HG02943 (cell line): ENCODE measurements around the gene OR2G6.
"Not testable (repeated sequence)": the region's sequence is repeated elsewhere in the genome, so short reads cannot be mapped to it uniquely, and the experiment has no call there.

Experiments
- ATAC-seq: cut with Tn5 transposase; IDR thresholded peaks from one replicate; pipeline ENCODE4 v1.9.1; 2021; ENCODE audit warnings: mild to moderate bottlenecking, low read depth, moderate library complexity; ENCODE audit not compliant: unreplicated experiment

The OR2G6 gene

GRCh38 chr1:248507773-248508172 is at the start of gene OR2G6:
OR2G6 (plus strand) TSS chr1:248508073; CDS start chr1:248521647, 13,574 bp downstream.
- ATAC-seq, result not testable (repeated sequence)

- not testable (repeated sequence) for ATAC-seq
Measured at GRCh38 chr1:248459117-248459516, 48.8 kb upstream of the OR2G6 start.

DNA sequence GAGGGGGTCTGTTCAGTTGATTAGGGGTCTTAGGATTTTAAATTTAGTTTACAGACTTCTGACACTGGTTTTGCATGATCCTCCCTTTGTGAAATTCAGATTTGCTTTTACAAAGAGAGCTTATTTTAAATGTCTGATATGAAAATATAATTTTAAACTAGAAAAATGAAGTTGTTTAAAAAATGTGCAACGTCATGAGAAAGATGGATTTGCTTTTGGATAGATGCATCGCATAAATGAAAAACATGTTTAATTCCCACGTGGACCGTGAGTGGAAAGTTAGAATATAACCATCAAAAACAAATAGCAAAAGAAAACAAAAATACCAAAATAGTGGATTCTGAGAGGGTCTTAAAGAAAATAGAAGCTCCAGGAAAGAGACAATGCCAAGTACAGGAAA is 36.7 kb upstream of the OR2G6 start:
- no peak for ATAC-seq

GRCh38 chr1:248472111-248472510 is 35.8 kb upstream of the OR2G6 start:
- not testable (repeated sequence) for ATAC-seq

DNA sequence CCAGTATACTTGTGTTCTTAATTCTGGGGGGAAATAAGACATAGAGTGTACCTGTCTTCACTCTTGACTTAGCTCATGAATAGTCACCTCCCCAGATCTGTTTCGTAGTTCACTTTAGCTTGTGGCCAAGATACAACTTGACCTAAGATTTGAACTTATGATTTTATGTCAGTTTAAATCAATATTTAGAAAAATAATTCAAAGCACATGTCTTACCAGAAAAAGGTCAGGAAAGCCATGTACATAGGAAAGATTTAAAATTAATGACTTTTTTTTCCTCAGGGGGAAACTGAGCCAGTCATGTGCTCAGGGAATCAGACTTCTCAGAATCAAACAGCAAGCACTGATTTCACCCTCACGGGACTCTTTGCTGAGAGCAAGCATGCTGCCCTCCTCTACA is 34.8 kb upstream of the OR2G6 start, which contains the start of gene OR2T3:
Gene OR2T3, plus strand, starts transcription at position 301 of the 400 bp plus-strand sequence. Its CDS starts 0 bp downstream, at position 301.
- not testable (repeated sequence) for ATAC-seq

- not testable (repeated sequence) for ATAC-seq
Measured at GRCh38 chr1:248475660-248476059, 32.2 kb upstream of the OR2G6 start.

- ATAC-seq, result peak; percentile 98
Measured at GRCh38 chr1:248481686-248482579, 25.9 kb upstream of the OR2G6 start.

GRCh38 chr1:248488289-248488688 is 19.6 kb upstream of the OR2G6 start, which contains the start of gene OR2T5:
OR2T5 (plus strand) TSS chr1:248488589; CDS start chr1:248488589, 0 bp downstream.
- ATAC-seq, result not testable (repeated sequence)

- not testable (repeated sequence) for ATAC-seq
Measured at GRCh38 chr1:248496661-248497060, 11.2 kb upstream of the OR2G6 start.

DNA sequence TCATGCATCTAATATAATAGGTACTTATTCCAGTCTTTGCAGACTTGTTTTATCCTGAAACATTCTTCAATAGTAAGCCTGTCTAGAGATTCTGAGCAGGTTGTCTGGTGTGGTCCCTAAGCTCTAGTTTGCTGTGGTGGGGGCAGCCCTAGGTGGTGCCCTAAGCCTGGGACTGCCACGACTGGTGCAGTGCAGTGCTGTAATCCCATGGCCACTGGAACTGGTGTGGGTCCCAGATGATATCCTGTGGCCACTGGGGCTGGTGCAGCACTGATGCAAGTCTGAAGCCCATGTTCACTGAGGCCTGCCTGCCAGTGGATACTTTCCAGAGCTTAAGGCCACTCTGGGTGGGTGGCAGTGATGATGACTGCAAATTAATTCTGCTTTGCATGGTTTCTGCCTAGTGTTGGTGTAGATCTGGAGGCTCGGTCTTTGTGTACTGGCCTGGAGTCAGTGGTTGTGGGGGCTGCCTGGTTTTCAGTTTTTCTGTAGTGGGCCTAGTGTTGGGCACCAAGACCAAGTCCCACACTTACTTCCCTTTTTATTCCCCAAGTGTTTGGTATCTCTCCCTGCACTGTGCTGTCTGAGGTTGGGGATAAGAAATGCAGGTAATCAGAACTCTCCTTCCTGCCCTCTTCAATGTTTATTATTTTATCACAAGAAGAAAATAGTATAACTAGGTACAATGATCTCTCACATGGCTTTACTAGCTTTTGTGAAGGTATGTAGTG is 7.4 kb upstream of the OR2G6 start:
- not testable (repeated sequence) for ATAC-seq

- not testable (repeated sequence) for ATAC-seq
Measured at GRCh38 chr1:248510217-248510616, 2.3 kb downstream of the OR2G6 start.

DNA sequence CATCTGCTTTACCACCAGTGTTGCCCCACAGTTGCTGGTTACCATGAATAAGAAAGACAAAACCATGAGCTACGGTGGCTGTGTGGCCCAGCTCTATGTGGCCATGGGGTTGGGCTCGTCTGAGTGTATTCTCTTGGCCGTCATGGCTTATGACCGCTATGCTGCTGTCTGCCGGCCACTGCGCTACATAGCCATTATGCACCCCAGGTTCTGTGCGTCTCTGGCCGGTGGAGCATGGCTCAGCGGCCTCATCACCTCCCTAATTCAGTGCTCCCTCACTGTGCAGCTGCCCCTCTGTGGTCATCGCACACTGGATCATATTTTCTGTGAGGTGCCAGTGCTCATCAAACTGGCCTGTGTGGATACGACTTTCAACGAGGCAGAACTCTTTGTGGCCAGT is 14.0 kb downstream of the OR2G6 start:
- no peak for ATAC-seq

DNA sequence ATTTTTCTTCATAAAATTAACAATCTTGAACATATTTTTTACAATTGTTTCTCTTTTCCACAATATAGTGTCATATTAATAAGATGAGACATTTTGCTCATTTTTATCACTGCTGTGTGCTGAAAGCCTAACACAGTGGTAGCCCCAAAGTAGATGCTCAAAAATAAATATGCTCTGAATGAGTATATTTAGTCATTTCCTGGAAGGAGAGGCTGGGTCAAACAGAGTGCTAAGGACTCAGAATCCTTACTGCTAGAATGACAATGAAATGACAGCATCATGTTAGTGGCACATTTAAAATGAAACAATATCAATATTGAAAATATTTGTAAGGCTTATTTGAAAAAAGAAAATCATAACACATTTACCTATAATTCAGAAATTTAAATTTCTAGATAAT is 29.6 kb downstream of the OR2G6 start:
- ATAC-seq, result not testable (repeated sequence)

GRCh38 chr1:248547383-248547782 is 39.5 kb downstream of the OR2G6 start:
- not testable (repeated sequence) for ATAC-seq

DNA sequence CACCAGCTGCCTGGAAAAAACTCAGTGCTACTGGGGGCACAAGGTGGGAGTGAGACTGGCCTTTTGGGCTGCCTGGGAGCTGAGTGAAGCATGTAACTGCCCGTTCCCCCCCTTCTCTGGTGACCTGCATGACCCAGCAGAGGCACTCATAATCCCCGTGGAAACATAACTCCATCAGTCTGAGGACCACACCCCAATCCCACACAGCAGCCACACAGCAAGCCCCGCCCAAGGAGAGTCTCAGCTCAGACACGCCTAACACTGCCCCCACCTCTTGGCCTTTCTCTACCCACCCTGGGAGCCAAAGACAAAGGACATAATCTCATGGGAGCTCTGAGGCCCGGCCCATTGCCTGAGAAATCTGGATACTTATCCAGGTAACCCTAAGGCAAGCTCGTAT is 43.2 kb downstream of the OR2G6 start:
- not testable (repeated sequence) for ATAC-seq

DNA sequence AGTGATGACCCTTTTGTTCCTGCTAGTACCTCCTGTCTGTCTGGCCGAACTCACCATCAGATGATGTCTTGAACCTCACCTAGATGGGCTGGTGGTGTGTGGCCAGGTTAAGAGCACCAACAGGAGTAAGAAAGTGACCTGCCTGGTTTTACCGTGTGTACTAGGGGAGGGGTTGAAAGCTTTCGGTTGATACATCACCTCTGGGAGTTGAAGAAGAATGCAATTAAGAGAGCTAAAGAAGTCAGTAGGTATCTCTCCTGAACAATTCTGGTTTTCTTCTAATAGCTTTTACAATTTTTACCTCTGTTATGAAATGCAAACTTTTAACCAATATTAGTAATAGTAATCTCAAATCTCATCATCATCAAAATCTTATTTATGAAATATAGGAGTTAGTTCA is 54.8 kb downstream of the OR2G6 start, which contains the start of gene OR2T29:
Gene OR2T29, minus strand, starts transcription at position 101 of the 400 bp plus-strand sequence. CDS start 3,281 bp downstream, outside the sequence.
- not testable (repeated sequence) for ATAC-seq

DNA sequence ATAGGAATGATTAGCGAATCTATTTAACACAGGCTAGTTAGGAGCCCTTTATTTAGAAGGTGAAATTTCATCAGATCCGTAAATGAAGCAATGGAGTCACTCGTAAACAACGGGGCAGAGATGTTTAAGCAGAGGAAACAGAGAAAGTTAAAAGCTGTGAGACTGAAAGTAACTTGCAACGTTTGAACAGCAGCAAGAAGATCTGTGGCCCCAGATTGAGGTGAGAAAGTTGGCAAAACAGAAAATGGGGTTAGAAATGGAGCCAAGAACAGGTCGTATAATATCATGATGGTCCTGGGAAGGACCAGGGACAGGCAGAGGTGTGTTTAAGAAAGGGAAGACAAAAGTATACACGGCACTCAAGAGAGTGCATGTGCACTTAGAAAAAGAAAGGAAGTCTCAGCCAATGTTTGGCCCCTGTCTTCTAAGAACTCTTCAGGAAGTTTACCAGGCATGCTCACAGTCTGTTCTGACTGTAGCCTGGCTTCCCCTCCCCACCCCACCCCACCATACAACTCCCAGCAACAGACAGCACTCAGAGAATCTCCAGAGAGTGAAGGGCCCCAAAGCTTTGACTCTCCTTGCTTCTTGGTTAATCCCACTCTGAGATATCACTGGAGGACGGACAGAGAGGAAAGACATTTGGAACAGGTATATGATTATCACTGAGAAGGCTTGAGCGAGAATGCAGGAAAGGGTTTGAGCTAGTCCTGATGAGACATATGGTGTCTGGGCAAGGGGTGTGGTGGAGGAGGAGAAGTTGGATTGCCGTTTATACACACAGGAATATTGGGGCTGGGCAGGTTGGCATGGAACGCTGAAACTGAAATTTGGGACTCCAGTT is 57.9 kb downstream of the OR2G6 start:
- ATAC-seq, result not testable (repeated sequence)

DNA sequence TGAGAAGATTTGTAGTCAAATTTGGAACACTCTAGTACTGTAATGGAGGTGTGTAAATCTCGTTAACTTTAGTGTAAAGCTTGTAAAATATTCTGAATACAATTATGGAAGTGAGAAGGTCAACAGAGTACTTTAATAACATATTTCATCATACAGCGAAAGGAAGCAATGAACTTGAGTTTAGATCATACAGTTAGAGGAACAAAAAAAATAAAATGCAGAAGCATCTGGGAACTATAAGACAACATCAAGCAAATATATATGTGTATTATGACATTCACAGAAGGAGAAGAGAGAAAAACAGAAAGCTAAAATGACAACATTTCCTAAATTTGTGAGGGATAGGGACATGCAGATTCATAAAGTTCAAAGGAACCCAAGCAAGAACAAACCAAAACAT is 61.2 kb downstream of the OR2G6 start:
- not testable (repeated sequence) for ATAC-seq

DNA sequence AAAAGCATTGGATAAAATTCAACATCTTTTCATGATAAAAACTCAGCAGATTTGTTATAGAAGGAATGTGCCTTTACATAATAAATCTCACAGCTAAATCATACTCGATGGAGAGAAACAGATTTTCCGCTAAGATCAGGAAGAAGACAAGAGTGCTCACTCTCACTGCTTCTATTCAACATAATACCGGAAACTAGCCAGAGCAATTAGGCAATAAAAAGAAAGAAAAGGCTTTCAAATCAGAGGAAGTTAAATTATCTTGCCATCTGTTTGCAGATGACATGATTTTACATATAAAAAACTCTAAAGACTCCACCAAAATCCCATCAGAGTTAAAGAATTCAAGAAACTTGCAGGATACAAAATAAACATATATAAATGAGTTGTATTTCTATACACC is 62.9 kb downstream of the OR2G6 start:
- ATAC-seq, result not testable (repeated sequence)

DNA sequence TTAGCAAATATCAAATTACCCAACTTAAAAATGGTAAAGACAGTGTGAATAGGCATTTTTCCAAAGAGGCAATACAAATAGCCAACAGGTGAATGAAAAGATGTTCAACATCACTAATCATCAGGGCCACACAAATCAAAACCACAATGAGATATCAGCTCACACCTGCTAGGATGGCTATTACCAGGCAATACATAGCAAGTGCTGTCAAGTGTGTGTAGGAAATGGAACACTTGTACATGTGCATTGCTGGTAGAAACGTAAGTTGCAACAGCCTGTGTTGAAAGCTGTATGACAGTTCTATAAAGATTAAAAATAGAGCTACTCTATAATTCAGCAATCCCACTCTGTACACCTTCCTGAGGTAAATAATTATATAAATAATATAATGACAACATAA is 64.2 kb downstream of the OR2G6 start:
- ATAC-seq, result not testable (repeated sequence)
